ENCODE measurements around the gene ATP2B3.

Gene ATP2B3

GRCh38 chrX:153611298-153612095 is 94.1 kb downstream of the ATP2B3 start:
- DNase-seq (ENCODE audit: low read depth in 2 of 2): no peak

DNA sequence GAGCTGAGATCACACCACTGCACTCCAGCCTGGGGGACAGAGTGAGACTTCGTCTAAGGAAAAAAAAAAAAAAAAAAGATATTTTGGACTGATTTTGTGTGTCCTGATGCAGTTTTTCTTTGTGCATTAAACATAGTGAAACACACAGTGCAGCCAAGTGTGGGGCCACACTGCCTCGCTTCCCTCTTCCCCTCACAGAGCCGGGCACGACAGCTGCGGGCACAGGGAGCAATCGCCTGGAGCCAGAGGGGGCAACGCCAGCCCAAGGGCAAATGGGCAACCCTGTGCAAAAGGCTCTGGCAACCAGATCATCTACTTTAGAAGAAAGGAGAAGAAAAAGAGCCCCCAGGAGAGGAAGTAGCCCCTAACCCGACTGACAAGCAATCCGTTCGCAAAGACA is 95.0 kb downstream of the ATP2B3 start:
- no peak for DNase-seq (ENCODE audit: low read depth in 2 of 2)

DNA sequence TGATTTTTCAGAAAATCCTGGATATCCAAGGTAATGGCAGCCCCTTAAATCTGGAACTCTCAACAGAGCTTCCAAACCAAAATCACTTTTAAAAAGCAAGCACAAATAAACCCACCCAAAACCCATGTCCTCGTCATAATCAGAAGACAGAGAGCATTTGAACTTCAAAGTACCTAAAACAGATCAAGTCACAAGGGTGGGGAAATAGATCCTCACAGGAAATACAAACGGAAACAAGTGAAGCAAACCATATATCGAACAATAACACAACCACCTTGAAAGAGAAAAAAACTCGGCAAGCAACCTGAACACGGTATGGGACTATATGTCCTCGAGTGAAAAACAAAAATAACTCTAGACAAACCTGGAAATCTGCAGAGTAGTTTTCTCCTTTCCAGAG is 97.4 kb downstream of the ATP2B3 start:
- DNase-seq (ENCODE audit: low read depth in 2 of 2): no peak

DNA sequence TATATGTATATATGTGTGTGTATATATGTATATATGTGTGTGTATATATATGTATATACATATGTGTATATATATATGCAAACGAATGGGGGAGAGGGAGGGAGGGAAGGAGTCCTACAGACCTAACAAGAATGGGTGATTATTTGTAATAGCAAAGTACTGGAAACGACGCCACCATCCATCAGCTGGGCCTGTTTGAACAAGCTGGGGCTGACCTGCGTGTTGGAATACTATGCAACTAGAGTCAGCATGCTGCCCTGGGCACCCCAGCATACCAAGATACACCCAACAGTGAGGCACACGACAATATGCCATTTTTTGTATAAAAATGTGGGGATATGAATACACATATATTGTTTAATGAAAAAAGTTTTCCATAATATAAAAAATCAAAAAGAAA is 103.1 kb downstream of the ATP2B3 start:
- DNase-seq (ENCODE audit: low read depth in 2 of 2): no peak

DNA sequence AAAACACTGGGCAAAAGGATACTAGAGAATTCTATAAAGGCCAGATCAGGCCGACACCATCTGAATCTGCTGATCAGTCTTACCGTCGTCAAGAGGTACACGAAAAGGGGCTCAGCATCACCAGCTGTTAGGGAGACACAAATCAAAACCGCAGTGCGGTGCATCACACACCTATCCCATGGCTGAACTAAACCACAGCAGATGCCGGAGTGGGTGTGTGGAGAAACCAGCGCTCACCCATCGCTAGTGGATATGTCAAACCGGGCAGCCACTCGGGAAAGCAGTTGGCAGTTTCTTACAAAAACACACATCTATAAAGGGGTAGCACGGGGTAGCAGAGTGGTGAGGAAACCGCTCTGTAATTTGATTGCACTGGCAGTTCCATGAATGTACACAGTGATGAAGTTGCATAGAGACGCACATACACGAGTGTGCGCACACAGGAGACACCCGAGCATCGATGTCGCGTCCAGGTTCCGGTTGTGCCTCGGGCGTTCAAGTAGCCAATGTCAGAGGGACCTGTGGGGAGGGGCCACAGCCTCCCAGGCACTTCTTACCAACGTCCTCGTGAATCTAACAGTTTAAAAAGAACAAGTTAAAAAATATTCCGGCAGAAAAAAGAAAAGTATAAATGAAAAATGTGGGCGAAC is 104.6 kb downstream of the ATP2B3 start:
- DNase-seq (ENCODE audit: low read depth in 2 of 2): no peak

- no peak for DNase-seq (ENCODE audit: low read depth in 2 of 2)
These were observed 105.3 kb downstream of the ATP2B3 start for GRCh38 chrX:153622661-153623309.

GRCh38 chrX:153623310-153624029 is 106.0 kb downstream of the ATP2B3 start:
- no peak for DNase-seq (ENCODE audit: low read depth in 2 of 2)

DNA sequence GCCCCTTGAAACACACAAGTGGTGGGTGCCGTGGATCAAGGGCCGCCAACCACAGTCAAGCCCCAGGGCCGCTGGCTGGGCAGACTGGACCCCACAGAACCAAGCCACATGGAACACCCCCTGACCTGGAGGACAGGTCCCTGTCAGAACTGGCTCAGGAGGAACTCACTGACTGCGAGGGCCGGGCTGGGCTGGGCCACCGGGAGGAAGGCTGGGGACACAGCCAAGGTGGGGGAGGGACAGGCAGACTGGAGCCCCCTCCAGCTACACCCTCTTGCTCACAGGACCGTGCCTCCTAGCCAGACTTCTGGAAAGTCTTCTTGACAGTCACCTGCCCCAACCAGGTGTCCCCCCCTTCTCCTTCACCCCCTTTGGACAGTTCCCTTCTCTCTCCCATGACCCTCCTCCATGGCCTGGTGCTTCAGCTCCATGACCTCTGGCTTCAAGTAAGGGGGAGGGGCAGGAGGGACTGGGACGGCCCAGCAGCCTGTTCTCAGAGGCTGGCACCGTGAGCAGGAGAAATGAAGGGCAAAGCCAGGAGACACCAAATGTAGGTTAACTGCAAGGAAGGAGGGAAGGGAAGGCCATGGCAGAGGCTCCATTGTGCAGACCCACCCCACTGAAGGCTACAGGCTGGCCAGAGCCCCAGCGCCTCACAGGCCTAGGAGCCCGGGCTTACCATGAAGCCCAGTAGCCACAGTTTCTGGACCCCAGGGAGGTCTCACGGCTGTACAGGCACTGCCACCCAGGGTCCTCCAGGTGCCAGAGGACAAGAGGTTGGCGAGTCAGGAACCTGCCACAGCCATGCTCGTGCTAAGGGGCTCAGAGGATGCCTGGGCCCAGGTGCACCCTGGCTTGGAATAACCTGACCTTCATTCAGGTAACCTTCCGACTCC is 107.0 kb downstream of the ATP2B3 start:
- DNase-seq (ENCODE audit: low read depth in 2 of 2): no peak

GRCh38 chrX:153625271-153626024 is 108.0 kb downstream of the ATP2B3 start:
- no peak for DNase-seq (ENCODE audit: low read depth in 2 of 2)

- no peak for DNase-seq (ENCODE audit: low read depth in 2 of 2)
These were observed 108.7 kb downstream of the ATP2B3 start for GRCh38 chrX:153626025-153626633.

GRCh38 chrX:153626863-153627674 is 109.6 kb downstream of the ATP2B3 start:
- DNase-seq (ENCODE audit: low read depth in 2 of 2): no peak

DNA sequence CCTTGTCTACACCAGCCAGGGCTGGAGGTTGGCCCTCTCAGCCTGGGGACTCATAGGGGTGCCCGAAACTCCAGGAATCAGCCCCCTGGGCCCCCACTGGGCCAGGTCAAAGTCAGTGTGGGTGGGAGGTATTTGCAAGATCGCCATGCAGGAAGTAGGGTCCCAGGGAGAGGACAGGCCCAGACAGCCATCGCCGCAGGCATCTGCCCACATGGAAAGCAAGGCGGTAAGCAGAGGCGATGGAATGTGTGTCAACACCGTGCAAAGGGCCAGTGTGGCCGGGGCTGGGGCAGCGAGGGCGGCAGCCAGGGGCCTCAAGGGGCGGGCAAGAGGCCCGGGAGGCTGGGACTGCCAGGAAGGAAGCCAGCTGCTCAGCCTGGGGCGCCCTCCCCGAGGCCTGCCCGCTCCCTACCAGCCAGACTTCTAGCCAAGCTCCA is 110.3 kb downstream of the ATP2B3 start:
- no peak for DNase-seq (ENCODE audit: low read depth in 2 of 2)

- DNase-seq (ENCODE audit: low read depth in 2 of 2): no peak
These were observed 110.7 kb downstream of the ATP2B3 start for GRCh38 chrX:153628129-153628528.

GRCh38 chrX:153628665-153629064 is 111.2 kb downstream of the ATP2B3 start:
- DNase-seq (ENCODE audit: low read depth in 2 of 2): no peak

GRCh38 chrX:153631346-153631745 is 113.9 kb downstream of the ATP2B3 start:
- no peak for DNase-seq (ENCODE audit: low read depth in 2 of 2)

DNA sequence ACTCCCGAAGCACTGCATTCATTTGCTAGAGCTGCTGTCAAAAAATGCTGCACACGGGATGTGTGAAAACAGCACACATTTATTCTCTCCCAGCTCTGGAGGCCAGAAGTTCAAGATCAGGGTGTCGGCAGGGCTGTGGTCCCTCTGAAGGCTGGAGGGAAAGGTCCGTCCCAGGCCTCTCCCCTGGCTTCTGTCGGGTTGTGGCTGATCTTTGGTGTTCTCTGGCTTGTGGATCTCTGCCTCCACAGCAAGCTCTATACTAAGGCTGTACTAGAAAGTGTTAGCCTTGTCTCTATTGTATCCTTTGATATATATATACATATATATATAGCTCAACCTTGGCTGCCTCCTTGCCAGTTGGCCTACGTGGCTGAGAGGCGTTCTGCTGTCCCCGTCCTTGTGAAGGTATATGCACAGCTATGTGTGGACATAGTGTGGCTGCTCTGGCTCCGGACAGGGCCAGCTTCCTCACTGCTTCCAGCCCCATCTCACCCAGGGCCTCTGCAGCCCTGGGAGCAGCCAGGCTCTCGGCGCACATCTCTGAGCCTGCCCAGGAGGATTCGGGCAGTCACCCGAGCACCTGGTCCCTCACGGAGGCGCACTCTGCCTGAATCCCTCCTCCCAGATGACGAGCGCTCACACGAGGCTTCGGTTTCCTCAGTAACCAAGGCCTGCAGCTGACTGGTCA is 114.6 kb downstream of the ATP2B3 start:
- no peak for DNase-seq (ENCODE audit: low read depth in 2 of 2)

Measured in stimulated activated CD4-positive, alpha-beta T cell treated with anti-CD3 and anti-CD28 coated beads, Interleukin-4, amount 100 ng/mL, for 48 hours (primary cell).